ENCODE results near the gene MAP3K6.

DNA sequence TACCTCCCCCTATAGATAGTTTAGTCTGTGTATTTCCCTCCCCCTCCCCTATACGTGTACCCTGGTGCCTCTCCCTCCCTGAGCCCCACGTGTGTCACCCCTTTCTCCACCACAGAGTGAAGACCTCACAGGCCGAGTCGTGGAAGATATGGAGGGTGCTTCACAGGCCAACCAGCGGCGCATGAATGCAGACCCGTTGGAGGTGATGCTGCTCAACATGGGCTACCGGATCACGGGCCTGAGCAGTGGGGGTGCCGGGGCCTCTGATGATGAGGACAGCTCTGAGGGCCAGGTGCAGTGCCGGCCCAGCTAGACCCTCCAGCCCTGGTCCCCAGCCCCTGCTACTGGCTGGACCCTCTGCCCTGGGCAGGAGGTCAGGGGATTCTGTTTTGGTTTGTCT lies 60.7 kb downstream of the MAP3K6 start:
- TF ChIP-seq, protein P1, sequence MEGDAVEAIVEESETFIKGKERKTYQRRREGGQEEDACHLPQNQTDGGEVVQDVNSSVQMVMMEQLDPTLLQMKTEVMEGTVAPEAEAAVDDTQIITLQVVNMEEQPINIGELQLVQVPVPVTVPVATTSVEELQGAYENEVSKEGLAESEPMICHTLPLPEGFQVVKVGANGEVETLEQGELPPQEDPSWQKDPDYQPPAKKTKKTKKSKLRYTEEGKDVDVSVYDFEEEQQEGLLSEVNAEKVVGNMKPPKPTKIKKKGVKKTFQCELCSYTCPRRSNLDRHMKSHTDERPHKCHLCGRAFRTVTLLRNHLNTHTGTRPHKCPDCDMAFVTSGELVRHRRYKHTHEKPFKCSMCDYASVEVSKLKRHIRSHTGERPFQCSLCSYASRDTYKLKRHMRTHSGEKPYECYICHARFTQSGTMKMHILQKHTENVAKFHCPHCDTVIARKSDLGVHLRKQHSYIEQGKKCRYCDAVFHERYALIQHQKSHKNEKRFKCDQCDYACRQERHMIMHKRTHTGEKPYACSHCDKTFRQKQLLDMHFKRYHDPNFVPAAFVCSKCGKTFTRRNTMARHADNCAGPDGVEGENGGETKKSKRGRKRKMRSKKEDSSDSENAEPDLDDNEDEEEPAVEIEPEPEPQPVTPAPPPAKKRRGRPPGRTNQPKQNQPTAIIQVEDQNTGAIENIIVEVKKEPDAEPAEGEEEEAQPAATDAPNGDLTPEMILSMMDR (IDR thresholded peaks at IDR 0.05), result no peak
- no peak for TF ChIP-seq POLR2A (IDR thresholded peaks at IDR 0.05)

Data from vagina (tissue), 2 donors.